Nephron (organoid): ENCODE measurements around the gene NARS2.
A peak's percentile ranks its signal among the peaks of the same experiment; 100 is the strongest.

Experiments
- H3K27ac Mint-ChIP-seq, 3 experiments: 2 replicates each; pipeline ENCODE4 v1.8.0; 2020; ENCODE audit warnings: mixed read lengths in 3 of 3, mild to moderate bottlenecking in 2 of 3, moderate library complexity in 1 of 3
- H3K27me3 Mint-ChIP-seq: 2 replicates; pipeline ENCODE4 v1.8.0; 2021; ENCODE audit warnings: low read depth, mild to moderate bottlenecking, moderate library complexity, mixed read lengths
- H3K36me3 Mint-ChIP-seq: 2 replicates; pipeline ENCODE4 v1.8.0; 2020; ENCODE audit warnings: low read depth, mixed read lengths
- H3K4me1 Mint-ChIP-seq: 2 replicates; pipeline ENCODE4 v1.8.0; 2020; ENCODE audit warnings: mixed read lengths
- H3K4me3 Mint-ChIP-seq, 3 experiments: 2 replicates each; pipeline ENCODE4 v1.8.0; 2020; ENCODE audit warnings: mild to moderate bottlenecking in 3 of 3, mixed read lengths in 3 of 3, moderate library complexity in 2 of 3
- H3K9me3 Mint-ChIP-seq: 2 replicates; pipeline ENCODE4 v1.8.0; 2020; ENCODE audit warnings: mixed read lengths
- TF ChIP-seq, protein P1 (sequence below), 3 experiments: fragments of 200-600 bp; sonication (generic); IDR thresholded peaks; one replicate each; pipeline ENCODE4 v1.5.0; 2021; ENCODE audit warnings: antibody characterized with exemption in 3 of 3; ENCODE audit not compliant: unreplicated experiment in 3 of 3

Gene NARS2

GRCh38 chr11:78446210-78446609 is 128.5 kb downstream of the NARS2 start:
- Mint-ChIP-seq H3K9me3 (no peaks in the 10 kb centered on the region), H3K4me1 (no peaks in the 10 kb centered on the region), H3K4me3 (no peak overlapping the region), H3K27me3 (no peaks in the 10 kb centered on the region), H3K36me3 (peaks cover 31% of the 10 kb centered on the region), H3K27ac (no peak overlapping the region)
- TF ChIP-seq, protein P1, sequence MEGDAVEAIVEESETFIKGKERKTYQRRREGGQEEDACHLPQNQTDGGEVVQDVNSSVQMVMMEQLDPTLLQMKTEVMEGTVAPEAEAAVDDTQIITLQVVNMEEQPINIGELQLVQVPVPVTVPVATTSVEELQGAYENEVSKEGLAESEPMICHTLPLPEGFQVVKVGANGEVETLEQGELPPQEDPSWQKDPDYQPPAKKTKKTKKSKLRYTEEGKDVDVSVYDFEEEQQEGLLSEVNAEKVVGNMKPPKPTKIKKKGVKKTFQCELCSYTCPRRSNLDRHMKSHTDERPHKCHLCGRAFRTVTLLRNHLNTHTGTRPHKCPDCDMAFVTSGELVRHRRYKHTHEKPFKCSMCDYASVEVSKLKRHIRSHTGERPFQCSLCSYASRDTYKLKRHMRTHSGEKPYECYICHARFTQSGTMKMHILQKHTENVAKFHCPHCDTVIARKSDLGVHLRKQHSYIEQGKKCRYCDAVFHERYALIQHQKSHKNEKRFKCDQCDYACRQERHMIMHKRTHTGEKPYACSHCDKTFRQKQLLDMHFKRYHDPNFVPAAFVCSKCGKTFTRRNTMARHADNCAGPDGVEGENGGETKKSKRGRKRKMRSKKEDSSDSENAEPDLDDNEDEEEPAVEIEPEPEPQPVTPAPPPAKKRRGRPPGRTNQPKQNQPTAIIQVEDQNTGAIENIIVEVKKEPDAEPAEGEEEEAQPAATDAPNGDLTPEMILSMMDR (IDR thresholded peaks at IDR 0.05; ENCODE audit: unreplicated experiment in 3 of 3) = no peak

- peaks cover 31% of the 10 kb centered on the region for H3K36me3 Mint-ChIP-seq
- no peak overlapping the region for H3K27ac Mint-ChIP-seq
- no peaks in the 10 kb centered on the region for H3K27me3 Mint-ChIP-seq
- no peak overlapping the region for H3K4me3 Mint-ChIP-seq
- H3K4me1 Mint-ChIP-seq = no peaks in the 10 kb centered on the region
- TF ChIP-seq, protein P1 (IDR thresholded peaks at IDR 0.05; ENCODE audit: unreplicated experiment in 3 of 3) = no peak
- no peaks in the 10 kb centered on the region for H3K9me3 Mint-ChIP-seq
These were observed 129.9 kb downstream of the NARS2 start for GRCh38 chr11:78444726-78445125.

DNA sequence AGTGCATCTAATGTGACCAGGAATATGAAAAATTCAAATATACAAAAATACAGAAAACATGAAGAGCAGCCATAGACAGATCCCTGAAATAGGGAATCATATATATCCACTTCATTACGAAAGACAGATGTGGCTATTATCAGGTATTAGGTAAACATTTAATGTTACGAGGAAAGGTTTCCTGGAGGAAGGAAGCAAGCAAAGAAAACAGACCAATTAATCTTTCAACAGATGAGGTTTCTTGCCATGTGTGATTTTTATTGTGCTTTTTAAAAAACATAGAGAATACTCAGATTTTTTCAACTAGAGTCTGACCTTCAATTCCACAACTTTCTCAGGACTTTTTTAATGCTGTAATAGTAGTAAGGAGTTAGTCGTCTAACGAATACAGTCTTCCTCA is 132.7 kb downstream of the NARS2 start:
- Mint-ChIP-seq H3K36me3 (peaks cover 37% of the 10 kb centered on the region), H3K27ac (no peak overlapping the region), H3K4me3 (no peak overlapping the region), H3K9me3 (no peaks in the 10 kb centered on the region), H3K27me3 (no peaks in the 10 kb centered on the region), H3K4me1 (no peaks in the 10 kb centered on the region)
- TF ChIP-seq, protein P1 (IDR thresholded peaks at IDR 0.05; ENCODE audit: unreplicated experiment in 3 of 3) = no peak

- TF ChIP-seq, protein P1 (IDR thresholded peaks at IDR 0.05; ENCODE audit: unreplicated experiment in 3 of 3) = no peak
- H3K36me3 Mint-ChIP-seq = peaks cover 39% of the 10 kb centered on the region
- H3K4me3 Mint-ChIP-seq = no peak overlapping the region
- no peaks in the 10 kb centered on the region for H3K27me3 Mint-ChIP-seq
- H3K9me3 Mint-ChIP-seq = no peaks in the 10 kb centered on the region
- no peaks in the 10 kb centered on the region for H3K4me1 Mint-ChIP-seq
- H3K27ac Mint-ChIP-seq = no peak overlapping the region
These were observed 136.2 kb downstream of the NARS2 start for GRCh38 chr11:78438298-78438975.

DNA sequence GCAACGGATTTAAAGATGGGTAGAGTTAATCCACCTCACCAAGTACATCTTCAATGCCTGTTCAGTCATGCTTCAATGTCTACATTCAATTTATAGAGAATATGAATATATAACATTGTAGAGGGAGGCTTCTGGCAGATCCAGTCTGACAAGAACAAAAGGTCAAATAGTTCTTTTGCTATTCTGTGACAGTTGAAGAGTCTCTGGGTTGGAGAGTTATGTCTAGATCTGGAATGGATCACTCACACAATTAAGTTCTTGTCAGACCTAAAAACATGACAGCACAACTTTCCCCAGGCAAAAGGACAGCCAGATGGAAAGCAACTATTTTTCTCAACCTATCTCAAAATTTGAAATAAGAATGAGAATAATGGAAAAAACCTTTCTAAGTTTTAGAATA is 141.7 kb downstream of the NARS2 start:
- Mint-ChIP-seq H3K4me1 (no peaks in the 10 kb centered on the region), H3K4me3 (no peak overlapping the region), H3K27me3 (no peaks in the 10 kb centered on the region), H3K9me3 (no peaks in the 10 kb centered on the region), H3K27ac (no peak overlapping the region), H3K36me3 (peaks cover 13% of the 10 kb centered on the region)
- TF ChIP-seq, protein P1 (IDR thresholded peaks at IDR 0.05; ENCODE audit: unreplicated experiment in 3 of 3) = no peak

GRCh38 chr11:78432058-78432515 is 142.6 kb downstream of the NARS2 start:
- no peak overlapping the region for H3K27ac Mint-ChIP-seq
- H3K4me1 Mint-ChIP-seq = no peaks in the 10 kb centered on the region
- TF ChIP-seq, protein P1 (IDR thresholded peaks at IDR 0.05; ENCODE audit: unreplicated experiment in 3 of 3) = peak; percentile 22 to 41 (median 23)
- no peaks in the 10 kb centered on the region for H3K27me3 Mint-ChIP-seq
- H3K9me3 Mint-ChIP-seq = no peaks in the 10 kb centered on the region
- peaks cover 9% of the 10 kb centered on the region for H3K36me3 Mint-ChIP-seq
- H3K4me3 Mint-ChIP-seq = no peak overlapping the region
